PC-9 (cell line): ENCODE data around the gene DLEC1.

Experiments used
- CTCF ChIP-seq: fragments of 200-600 bp; sonication (generic); conservative IDR thresholded peaks from 2 replicates; pipeline ENCODE4 v1.6.1; 2017; ENCODE audit warnings: mixed run types, antibody characterized with exemption, mild to moderate bottlenecking, moderate library complexity
- EZH2 ChIP-seq: fragments of 200-600 bp; sonication (generic); IDR thresholded peaks from 2 replicates; pipeline ENCODE4 v1.8.0; 2017; ENCODE audit warnings: antibody characterized with exemption, low read depth

DNA sequence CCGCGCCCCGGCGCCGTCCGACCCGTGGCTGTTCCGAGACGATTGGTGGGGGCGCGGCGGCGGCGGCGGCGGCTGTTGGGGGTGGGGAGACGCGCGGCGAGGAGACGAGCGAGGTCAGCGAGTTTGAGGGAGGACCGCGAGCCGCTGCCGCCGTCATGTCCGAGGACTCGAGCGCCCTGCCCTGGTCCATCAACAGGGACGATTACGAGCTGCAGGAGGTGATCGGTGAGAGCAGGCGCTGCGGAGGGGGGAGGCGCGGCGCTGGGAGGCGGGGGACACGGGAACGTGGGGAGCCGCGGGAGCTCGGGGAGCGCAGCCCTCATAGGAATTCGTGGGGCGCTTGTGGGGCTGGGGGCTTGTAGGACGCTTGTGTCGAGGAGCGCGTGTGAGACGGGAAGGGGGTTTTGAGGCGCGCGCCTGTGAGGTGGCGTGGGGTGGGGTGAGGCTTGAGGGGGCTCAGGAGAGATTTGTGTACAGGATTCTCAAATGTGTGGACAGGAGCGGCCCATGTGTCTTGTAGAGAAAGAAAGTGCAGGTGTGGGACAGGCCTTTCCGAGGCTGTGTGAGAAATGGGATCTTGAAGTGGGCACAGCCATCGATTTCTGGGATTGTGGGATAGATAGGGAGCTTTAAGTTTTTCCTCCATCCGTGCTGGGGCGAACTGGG lies 126.8 kb downstream of the DLEC1 start:
- TF ChIP-seq EZH2: no peak
- TF ChIP-seq CTCF: no peak
